HCEC 1CT (cell line): Measurements from ENCODE around the gene PPWD1.

ENCODE experiments used
- DNase-seq: peaks from one replicate; pipeline ENCODE4 v3.0.0-alpha.2; 2017

PPWD1 gene

DNA sequence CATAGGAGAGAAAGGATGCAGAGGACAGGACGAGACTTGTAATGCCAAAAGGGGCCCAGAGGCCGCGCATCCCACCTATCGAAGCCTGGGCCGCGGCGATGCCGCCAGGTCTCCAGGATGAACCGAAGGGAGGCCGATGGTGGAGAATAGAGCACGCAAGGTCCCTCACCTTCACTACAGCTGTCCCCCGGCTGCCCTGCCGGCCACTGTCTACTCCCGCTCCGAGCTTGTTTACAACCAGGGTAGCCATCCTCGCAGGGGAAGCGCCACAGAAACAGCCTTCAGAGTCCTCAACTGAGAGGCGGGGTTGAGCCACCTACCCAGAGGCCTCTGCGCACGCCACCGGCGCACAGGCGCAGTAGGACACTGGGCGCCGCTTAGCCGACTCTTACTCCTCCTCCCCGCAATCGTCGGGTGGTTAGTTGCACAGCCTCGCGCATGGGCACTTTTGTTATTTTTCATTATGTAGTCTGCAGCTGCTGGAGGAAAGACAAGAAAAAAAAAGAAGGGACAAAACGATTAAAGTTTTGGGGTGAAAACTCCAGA is 61.0 kb downstream of the PPWD1 start, which contains the start of gene TRIM23:
TRIM23 (minus strand) TSS at position 309 of the 546 bp plus-strand sequence; CDS start at position 250, 59 bp downstream.
- DNase-seq: peak; percentile 95

- peak; percentile 91 for DNase-seq
Observed at GRCh38 chr5:65624571-65625555, 61.8 kb downstream of the PPWD1 start, which contains the start of the genes SHLD3 and TRAPPC13. SHLD3 (plus strand) TSS chr5:65625027; CDS start chr5:65629588, 4,561 bp downstream. TRAPPC13 (plus strand) TSS chr5:65625027; CDS start chr5:65625061, 34 bp downstream.

- DNase-seq: no peak
Observed at GRCh38 chr5:65625743-65626142, 62.6 kb downstream of the PPWD1 start.

- no peak for DNase-seq
Observed at GRCh38 chr5:65630981-65631380, 67.9 kb downstream of the PPWD1 start.
